ENCODE measurements around the gene DUSP15.

GRCh38 chr20:31861385-31862156 lies 8.8 kb downstream of the DUSP15 start:
- TF ChIP-seq GABPA (IDR thresholded peaks at IDR 0.05 in 1 of 2, conservative IDR thresholded peaks at IDR 0.05 in 1 of 2) (no peak), CTCF (IDR thresholded peaks at IDR 0.05; ENCODE audit: low read depth, low read length, missing input control) (no peak), EGR1 (IDR thresholded peaks at IDR 0.05; ENCODE audit: low read depth in 2 of 2) (no peak)
